ENCODE data around the gene AMH.

AMH gene

DNA sequence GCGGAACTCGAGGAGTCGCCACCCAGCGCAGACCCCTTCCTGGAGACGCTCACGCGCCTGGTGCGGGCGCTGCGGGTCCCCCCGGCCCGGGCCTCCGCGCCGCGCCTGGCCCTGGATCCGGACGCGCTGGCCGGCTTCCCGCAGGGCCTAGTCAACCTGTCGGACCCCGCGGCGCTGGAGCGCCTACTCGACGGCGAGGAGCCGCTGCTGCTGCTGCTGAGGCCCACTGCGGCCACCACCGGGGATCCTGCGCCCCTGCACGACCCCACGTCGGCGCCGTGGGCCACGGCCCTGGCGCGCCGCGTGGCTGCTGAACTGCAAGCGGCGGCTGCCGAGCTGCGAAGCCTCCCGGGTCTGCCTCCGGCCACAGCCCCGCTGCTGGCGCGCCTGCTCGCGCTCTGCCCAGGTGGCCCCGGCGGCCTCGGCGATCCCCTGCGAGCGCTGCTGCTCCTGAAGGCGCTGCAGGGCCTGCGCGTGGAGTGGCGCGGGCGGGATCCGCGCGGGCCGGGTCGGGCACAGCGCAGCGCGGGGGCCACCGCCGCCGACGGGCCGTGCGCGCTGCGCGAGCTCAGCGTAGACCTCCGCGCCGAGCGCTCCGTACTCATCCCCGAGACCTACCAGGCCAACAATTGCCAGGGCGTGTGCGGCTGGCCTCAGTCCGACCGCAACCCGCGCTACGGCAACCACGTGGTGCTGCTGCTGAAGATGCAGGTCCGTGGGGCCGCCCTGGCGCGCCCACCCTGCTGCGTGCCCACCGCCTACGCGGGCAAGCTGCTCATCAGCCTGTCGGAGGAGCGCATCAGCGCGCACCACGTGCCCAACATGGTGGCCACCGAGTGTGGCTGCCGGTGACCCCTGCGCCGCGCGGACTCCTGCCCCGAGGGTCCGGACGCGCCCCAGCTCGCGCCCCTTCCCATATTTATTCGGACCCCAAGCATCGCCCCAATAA is 2.3 kb downstream of the AMH start:
- DNase-seq: no peak

DNA sequence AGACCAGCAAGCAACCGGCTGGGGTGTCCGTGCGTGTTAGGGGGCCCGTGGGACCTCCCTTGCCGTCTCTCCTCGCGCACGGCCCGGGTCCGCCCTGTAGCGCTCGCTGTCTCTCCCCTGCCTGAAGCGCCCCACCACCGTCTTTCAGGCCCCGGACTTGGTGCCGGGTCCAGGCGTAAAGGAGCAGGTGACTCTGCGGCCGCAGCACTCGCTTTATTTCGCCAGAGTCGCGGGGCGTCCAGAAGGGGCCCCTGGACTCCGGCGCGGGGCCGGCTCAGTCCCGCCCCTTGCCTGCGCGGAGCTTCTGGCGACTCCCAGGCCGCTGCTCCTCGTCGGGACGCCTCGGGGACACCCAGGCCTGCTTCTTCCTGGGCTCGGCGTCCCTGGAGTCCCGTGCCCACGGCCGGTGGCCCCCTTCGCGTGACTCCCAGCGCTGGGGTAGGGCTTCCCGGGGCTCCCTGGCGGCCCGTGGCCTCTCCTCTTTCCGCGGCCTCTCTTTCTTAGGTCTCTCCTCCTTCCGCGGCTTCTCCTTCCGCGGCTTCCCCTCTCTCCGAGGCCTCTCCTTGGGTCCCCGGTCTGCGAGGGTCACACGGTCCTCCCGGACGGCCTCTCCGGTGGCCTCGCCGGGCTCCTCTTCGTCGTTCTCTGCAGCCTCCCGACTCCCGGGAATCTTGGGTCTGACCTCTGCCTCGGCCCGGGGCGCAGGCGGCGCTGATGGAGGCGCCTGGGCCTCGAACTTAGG is 3.1 kb downstream of the AMH start:
- no peak for DNase-seq

DNA sequence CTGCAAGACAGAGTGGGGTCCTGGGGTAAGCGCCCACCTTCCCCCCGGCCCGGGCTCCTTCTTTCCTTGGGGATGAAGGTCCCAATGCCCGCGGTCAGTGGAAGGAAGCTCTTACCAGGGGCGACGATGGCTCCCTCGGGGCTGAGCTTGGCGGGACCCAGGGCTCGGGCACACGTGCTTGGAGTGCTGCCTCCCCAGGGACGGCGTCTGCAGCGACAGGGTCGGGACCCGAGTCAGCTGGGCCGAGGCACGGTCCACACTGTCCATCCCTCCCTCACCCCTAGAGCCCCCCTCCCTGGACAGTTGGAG is 3.6 kb downstream of the AMH start:
- DNase-seq: no peak

DNA sequence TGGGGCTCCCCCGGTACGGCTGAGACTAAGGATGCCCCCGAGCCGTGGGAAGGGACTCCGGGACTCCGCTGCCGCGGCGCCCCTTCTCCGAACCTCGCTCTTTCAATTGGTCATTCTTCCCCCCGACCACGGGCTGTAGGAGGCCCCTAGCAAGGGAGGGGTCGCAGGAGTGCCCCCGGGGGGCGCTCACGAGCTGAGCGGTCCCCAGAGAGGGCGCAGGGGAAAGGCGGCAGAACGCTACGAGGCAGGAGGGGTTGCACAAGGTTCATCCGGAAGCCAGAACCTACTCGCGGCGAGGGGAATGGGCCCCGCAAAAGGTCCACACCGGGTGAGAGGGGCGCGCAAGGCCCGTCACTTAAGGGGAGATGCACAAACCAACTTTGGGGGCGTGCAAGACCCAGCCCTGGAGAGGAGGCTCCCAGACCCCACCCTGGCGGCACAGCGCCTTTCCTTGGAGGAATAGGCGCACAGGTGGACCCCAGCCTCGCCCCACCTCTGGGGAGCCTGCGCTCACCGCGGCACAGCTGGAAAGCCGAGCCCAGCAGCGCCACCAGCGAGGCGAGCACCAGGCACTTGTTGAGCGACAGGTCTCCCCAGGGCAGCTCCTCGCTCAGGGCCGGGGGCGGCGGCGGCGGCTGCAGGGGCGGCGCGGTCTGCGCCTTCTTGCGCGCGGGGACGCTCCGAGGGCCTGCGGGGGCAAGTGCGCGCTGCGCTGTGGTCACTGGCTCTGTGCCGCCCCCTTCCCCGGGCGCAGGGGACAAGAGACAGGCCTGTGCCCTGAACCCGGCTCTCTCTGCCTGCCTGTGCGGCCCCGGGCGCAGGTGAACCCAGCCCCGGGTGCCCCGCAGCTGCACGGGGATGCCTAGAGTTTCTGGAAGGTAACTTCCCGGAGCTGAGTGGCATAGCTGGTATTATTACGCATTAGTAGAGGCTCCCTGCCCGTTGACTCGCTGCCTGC is 4.3 kb downstream of the AMH start:
- DNase-seq: no peak

DNA sequence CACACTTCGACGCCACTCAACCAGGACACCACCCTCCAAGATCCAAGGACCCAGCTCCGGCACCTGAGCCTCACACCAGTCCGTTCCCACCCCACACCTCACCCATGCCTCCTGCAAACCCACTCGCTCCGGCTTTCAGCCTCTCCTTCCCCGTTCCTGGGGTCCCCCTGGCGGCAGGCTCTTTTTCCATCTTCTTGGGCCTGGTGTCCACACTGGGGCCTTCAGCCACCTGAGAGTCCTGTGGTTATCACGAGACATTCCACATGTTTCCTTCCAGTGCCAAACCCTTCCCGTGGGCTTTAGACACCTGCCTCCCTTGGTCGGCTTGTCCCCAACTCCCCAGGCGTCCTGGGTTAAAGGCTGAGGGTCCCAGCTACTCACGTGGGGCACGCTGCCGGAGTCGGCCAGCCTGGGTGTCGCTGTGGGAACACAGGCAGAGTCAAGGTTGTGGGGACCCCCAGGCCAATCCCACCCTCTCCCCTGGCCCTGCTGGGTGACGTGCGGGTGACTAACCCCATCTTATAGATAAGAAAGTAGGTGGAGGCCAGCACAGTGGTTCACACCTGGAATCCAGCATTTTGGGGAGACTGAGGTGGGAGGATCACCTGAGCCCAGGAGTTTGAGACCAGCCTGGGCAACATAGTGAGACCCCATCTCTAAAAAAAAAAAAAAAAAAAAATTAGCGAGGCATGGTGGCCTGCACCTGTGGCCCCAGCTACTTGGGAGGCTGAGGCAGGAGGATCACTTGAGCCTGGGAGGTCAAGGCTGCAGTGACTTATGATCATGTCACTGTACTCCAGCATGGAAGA is 5.1 kb downstream of the AMH start:
- DNase-seq: no peak

DNA sequence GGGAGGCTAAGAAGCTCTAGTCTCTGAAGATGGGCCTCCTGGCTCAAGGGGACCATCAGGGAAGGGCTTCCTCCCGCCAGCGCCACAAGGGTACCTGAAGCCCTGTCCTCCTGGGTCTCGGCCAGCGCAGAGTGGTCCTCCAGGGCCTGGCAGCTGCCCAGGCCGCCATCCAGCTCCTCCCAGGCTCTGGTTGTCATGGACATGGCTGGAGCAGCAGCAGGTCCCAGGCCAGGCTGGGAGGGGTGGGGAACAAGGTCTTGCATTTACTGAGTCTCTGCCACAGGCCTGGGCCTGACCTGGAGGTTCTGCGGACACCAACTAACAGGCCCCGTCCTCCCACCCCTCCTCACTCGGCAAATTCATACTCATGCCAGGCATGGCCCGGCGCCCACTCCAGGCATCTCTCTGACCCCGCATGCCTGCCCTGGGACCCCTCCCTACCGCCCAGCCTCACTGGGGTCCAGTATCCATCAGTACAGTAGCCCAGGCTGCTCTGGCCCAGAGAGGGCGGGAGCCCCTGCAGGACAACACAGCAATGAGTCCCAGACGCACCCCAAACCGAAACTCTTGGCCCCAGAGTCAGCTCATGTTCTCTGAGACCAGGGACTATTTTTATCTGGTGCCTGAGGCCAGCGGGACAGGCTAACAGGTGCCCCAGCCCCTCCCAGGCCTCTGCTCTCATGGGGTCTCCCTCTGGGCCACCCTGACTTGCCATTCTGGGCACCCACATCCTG is 6.2 kb downstream of the AMH start:
- DNase-seq: no peak

DNA sequence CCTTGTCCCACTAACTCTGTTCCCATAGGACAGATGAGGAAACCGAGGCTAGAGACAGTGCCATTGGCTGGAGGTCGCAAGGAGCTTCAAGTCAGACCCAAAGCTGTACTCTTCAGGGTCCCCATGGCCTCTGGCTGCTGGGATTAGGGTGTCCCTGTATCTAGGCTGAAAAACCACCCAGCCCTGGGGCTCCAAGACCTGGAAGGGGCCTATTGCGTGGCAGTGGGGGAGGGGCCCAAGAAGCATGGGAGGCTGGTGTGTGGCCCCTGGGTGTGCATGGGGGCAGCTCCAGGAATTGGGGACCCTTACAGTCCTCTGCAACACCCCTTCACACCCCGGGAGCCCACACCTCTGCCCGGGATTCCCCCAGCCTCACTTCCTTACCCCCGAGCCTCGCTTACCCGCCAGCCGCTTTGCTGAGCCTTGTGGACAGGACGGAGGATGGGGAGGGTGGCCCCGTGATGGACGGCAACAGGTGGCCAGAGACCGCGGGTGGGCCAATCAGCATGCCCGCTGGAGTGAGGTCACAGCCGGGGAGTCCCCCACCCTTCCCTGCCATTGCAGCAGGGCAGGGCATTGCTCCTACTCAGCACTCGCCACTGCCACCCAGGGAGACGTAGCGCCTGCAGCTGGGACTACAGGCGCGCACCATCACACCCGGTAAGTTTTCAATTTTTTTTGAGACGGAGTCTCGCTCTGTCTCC is 7.0 kb downstream of the AMH start, which contains the start of gene JSRP1:
JSRP1 (minus strand) TSS at position 436 of the 704 bp plus-strand sequence. CDS start 1,103 bp downstream, outside the sequence.
- no peak for DNase-seq

DNA sequence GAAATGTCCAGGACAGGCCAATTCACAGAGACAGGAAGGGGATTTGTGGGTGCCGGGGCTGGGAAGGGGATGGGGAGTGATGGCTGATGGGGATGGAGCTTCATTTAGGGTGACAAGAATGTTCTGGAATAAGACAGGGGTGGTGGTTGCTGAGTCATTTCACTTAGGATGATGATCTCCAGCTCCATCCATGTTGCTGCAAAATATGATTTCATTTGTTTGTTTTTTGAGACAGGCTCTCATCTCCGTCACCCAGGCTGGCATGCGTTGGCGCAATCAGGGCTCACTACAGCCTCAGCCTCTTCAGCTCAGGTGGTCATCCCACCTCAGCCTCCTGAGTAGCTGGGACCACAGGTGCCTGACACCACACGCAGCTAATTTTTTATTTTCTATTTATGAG is 10.2 kb downstream of the AMH start:
- no peak for DNase-seq

DNA sequence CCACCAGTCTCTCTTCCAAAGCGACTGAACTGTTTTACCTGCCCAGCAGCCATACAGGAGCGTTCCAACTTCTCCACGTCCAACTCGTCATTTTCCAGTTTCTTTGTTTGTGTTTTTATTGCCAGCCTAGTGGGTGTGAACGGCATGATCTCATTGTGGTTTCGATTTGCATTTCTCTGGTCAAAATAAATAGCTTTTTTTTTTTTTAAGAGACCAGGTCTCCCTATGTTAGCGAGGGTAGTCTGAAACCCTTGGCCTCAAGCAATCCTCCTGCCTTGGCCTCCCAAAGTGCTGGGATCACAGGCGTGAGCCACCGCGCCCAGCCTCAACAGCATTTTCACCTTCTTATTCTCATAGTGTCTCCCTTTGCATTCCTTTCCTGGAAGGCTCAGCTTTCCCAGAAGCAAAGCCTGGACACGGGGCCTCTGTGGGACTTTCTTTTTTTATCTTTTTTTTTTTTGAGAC is 11.2 kb downstream of the AMH start:
- no peak for DNase-seq

DNA sequence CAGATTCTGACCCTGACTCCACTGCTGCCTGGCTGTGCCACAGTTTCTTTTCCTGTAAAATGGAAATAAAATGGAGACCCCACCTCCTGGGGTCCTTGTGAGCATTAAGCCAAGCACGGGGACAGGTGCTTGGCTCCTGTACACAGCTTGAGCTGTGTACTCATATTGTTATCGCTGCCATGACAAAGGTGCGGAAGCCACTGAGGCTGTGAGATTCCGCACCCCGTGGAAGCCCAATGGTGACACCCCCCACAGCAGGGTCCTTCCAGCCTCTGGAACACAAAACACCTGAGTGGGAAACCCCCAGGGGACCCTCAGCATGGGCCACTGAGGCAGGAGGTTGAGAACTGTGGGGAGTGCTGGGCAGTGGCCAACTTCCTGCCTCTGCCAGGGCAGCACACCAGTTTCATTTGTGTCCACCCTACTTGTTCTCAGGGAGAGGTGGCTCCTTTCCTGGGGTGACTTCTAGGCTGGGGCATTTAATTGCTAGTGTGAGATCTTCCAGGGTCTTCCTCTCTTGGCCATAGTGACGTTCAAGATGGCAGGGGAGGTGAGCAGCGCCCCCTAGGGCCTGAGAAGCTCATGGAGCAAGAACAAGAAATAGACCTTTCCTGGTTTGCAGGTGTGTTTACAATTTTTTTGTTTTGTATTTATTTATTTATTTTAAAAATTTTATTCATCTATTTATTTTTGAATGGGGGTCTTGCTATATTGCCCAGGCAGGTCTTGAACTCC is 12.5 kb downstream of the AMH start:
- no peak for DNase-seq

DNA sequence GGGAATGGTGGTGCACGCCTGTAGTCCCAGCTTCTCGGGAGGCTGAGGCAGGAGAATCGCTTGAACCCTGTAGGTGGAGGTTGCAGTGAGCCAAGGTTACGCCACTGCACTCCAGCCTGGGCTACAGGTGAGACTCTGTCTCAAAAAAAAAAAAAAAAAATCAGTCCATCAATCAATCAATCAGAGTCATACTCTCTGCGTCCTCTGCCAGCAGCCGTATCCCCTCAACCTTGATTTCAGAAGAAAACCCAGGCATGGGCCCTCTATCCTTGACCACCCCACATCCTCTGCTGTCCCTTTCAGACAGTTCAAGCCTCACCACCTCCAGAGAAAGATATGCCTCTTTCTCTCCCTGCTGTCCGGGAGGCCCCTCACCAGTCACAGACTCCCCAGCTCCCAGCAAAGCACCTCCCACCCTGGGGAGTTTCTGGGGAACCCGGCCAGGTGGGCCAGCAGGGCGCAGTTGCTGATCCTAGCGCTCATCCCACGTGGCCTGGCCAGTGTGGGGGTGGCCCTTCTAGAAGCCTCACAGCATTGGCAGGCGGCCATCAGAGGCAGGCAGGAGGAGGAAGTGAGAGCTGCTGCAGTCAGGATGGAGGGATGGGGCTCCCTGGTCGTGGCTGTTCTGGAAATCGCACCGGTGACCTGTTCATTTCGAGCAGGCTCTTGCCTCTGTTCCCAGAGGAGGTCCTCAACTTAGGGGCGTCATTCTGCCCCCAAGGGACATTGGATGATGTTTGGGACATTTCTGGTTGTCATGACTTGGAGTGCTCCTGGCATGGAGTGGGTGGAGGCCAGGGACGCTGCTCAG is 17.3 kb downstream of the AMH start:
- DNase-seq: no peak

DNA sequence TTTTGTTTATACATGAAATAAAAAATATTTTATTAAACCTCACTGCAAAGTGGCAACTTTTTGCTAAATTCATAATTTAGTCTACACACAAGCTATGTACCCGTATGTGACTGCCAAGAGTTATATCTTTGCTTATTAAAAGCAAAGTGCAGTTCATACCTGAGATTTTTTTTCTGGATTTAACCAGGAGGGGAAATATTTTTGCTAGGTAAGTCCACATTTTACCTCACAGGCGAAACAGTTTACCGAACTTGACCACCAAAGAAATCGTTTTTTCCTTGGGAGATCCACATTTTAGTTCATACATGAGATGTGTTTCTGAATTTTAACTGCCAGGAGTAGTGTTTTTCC is 19.3 kb downstream of the AMH start:
- DNase-seq: no peak

DNA sequence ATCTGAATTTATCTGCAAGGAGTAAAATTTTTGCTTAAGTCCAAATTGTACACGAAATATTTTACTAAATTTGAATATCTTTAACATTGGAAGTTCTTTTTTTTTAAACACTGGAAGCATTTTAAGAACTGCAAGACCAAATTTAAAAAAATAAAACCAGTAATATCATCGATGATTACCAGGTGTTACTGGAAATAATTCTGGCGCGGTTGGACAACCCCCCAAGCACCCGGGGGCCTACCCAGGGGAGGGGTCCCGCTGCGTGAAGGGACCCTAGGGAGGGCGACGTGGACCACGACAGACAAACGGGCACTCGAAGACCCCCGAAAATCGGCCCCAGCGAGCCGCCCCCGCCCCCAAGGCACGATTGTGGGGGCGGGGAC is 19.7 kb downstream of the AMH start:
- no peak for DNase-seq

DNA sequence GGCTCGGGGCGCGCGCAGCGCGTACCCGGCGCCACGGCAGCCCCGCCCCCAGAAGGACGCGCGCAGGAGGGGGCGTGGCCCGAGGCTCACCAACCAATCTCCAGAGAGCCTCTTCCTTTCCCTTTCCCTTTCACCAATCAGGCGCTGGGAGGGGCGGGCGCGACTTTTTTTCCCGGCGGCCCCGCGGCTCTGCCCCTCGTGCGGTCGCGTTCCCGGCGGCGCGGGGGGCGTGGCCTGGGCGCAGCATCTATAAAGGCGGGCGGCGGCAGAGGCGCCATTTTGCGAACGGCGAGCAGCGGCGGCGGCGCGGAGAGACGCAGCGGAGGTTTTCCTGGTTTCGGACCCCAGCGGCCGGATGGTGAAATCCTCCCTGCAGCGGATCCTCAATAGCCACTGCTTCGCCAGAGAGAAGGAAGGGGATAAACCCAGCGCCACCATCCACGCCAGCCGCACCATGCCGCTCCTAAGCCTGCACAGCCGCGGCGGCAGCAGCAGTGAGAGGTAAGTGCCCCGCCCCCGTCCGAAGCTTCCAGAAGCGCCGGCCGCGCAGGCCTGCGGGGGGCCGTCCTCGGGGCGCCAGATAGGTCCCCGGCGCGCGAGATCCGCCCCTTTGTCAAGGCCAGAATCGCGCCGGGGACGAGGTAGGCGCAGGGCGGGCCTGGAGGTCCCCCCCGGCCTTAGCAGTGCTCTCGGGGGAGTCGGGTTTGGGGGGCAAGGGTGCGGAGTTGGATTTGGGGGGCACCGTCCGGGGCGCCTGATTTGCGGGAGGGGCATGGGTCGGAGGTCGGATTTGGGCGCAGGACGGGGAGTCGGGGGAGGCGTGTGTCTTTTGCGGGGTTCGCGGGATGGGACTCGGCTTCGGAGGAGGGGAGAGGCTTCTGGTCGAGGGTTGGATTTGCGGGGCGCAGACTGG is 20.4 kb downstream of the AMH start:
- DNase-seq: peak; percentile 92 to 95

DNA sequence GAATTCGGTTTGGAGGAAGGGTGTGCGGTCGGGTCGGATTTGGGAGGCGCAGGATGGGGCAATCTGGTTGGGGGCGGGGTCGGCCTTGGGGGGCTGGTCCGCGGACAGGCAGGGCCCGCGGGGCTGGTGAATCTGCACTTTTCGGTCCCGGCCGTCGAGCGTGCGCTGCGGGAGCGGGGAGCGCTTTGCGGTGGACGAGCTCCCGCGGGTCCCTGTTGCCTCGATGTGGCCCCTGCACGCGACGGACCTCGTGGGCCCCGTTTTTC is 21.0 kb downstream of the AMH start:
- no peak for DNase-seq

DNA sequence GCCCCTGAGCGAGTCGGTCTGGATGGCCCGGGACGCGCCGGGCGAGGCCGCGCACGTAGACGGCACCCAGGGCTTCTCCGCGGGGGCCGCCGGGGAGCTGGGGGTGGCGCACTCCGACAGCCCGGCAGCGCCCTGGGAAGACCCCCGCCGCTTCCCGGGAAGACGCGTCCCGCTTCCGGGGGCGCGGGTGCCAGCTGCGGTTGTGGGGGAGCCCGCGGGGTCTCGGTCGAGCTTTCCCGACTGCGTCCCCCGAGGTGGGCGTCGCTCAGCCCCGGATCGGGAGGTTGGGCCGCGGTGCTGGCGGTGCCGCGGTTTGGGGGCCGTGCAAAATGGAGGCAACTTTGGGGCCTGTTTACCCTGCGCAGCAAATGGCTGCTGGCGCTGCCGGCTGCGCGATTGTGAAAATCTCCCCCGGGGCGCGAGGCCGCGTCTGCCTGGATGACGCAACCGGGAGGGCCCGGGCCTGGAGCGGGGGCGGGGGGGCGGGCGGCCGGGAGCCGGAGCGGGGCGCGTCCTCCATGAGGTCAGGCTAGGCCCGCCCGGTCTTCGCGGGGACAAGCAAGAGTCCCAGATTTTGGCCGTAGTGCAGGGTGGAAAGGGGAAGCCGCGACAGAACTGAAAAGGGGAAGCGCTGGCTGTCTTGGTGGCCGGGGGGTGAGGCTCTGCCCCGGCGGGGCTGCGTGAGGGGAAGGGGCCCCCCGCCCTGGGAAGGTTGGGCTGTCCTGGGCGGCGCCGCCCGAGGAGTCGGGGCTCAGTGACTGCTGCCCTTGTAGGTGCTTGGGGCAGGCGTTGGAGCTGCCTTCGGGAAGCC is 21.5 kb downstream of the AMH start:
- DNase-seq: peak in 1 of 2 experiments; percentile 46

Measured in NCI-H187 (cell line).